HepG2 (cell line): ENCODE results near the gene ESPN. TPM values are rescaled to one million over a fixed set of nuclear protein-coding genes. Genes with fewer than 3 reads are reported as not detected.

Experiments used
- ATAC-seq: fragments of 200-7000 bp; cut with Tn5 transposase; 3 replicates; pipeline ENCODE4 v1.9.1; 2020; ENCODE audit warnings: mild to moderate bottlenecking, moderate library complexity
- BruUV-seq: library from RNA; stranded (reverse); fragments of 400-500 nt; replicated peaks from 2 replicates; lab custom pipeline; 2021; lab: Mats Ljungman, UMichigan
- CTCF ChIA-PET: fragments of 300-600 bp; formaldehyde crosslinking; extraction: SDS; loops from one replicate; lab custom pipeline; 2021; ENCODE audit warnings: low total read pairs, inconsistent platforms, low intra/inter-chr PET ratio; lab: Yijun Ruan, JAX
- POLR2A ChIA-PET: fragments of 350-600 bp; sonication (Branson Sonifier 250); formaldehyde crosslinking; loops from one replicate; lab custom pipeline; 2020; ENCODE audit warnings: antibody characterized with exemption, inconsistent platforms; lab: Yijun Ruan, JAX
- DNase-seq: peaks from one replicate; pipeline ENCODE4 v3.0.0-alpha.2; 2015; ENCODE audit warnings: low spot score
- FAIRE-seq: peaks from 3 replicates; lab custom pipeline; 2011; peaks lifted over from hg19 to GRCh38; lab: Jason Lieb, UNC
- H2AFZ ChIP-seq: one replicate; pipeline ENCODE4 v1.6.1; 2011; ENCODE audit warnings: low read length, inconsistent platforms
- H3K27ac ChIP-seq: fragments of 300-600 bp; 3 replicates; pipeline ENCODE4 v1.8.0; 2011; ENCODE audit warnings: mixed run types, mild to moderate bottlenecking, mixed read lengths, low read length, inconsistent platforms; ENCODE audit not compliant: insufficient read depth; ENCODE audit errors: extremely low read length
- H3K27me3 ChIP-seq, 2 experiments: fragments of 200-600 bp in 1 of 2; 2 replicates in 1 of 2; 3 replicates in 1 of 2; pipeline versions ENCODE4 v1.6.0 to v1.8.0; 2011; ENCODE audit warnings: low read length in 2 of 2, mild to moderate bottlenecking in 2 of 2, moderate library complexity in 2 of 2, inconsistent platforms in 1 of 2; ENCODE audit not compliant: insufficient read depth in 2 of 2, control insufficient read depth in 1 of 2
- H3K36me3 ChIP-seq, 2 experiments: fragments of 200-600 bp in 1 of 2; replicated peaks in 1 of 2; 2 replicates in 1 of 2; 3 replicates in 1 of 2; pipeline versions ENCODE4 v1.5.1 to v1.8.0; 2011; ENCODE audit warnings: low read length in 2 of 2, inconsistent platforms in 1 of 2; ENCODE audit not compliant: insufficient read depth in 2 of 2, control insufficient read depth in 1 of 2
- H3K4me1 ChIP-seq: 2 replicates; pipeline ENCODE4 v1.5.1; 2012; ENCODE audit warnings: low read length, inconsistent platforms; ENCODE audit not compliant: insufficient read depth
- H3K4me2 ChIP-seq: 2 replicates; pipeline ENCODE4 v1.6.0; 2011; ENCODE audit warnings: low read depth, low read length, inconsistent platforms
- H3K4me3 ChIP-seq, 3 experiments: fragments of 200-600 bp in 1 of 3; sonication (generic), shearing (Covaris generic) in 1 of 3; replicated peaks in 1 of 3; 2 replicates each; pipeline ENCODE4 v1.5.1; 2011 to 2016; ENCODE audit warnings: low read length in 3 of 3, inconsistent platforms in 2 of 3, low read depth in 2 of 3, mild to moderate bottlenecking in 2 of 3, control low read depth in 1 of 3, mixed read lengths in 1 of 3; ENCODE audit not compliant: insufficient read depth in 1 of 3
- H3K79me2 ChIP-seq: one replicate; pipeline ENCODE4 v1.6.1; 2011; ENCODE audit warnings: low read length, inconsistent platforms; ENCODE audit not compliant: insufficient read depth
- H3K9ac ChIP-seq: 2 replicates; pipeline ENCODE4 v1.6.0; 2011; ENCODE audit warnings: mild to moderate bottlenecking, low read depth, low read length, inconsistent platforms; ENCODE audit not compliant: insufficient read depth
- H3K9me3 ChIP-seq: 2 replicates; pipeline ENCODE4 v1.5.1; 2012; ENCODE audit warnings: mild to moderate bottlenecking, low read length
- H4K20me1 ChIP-seq: 2 replicates; pipeline ENCODE4 v1.6.0; 2011; ENCODE audit warnings: inconsistent platforms, mild to moderate bottlenecking, low read length, moderate library complexity; ENCODE audit not compliant: insufficient read depth
- AFF4 ChIP-seq: sonication (generic); formaldehyde crosslinking; IDR thresholded peaks from 2 replicates; pipeline ENCODE4 v1.4.0; 2020; ENCODE audit warnings: missing genetic modification reagents
- HBP1 ChIP-seq: IDR thresholded peaks from 2 replicates; pipeline ENCODE4 v1.6.1; 2016; ENCODE audit warnings: low read depth, control low read depth
- PRMT3 ChIP-seq: sonication (generic); formaldehyde crosslinking; IDR thresholded peaks from 2 replicates; pipeline ENCODE4 v1.8.1; 2022; ENCODE audit warnings: low read depth, mild to moderate bottlenecking, moderate library complexity, missing genetic modification reagents, borderline replicate concordance
- SALL1 ChIP-seq: sonication (generic); formaldehyde crosslinking; IDR thresholded peaks from 2 replicates; pipeline ENCODE4 v1.8.0; 2022; ENCODE audit warnings: mild to moderate bottlenecking, missing genetic modification reagents
- ZNF281 ChIP-seq: sonication (generic); formaldehyde crosslinking; IDR thresholded peaks from 2 replicates; pipeline ENCODE4 v1.4.0; 2020; ENCODE audit warnings: missing genetic modification reagents, borderline replicate concordance
- WGBS: methylation state at CpG from one replicate; pipeline ENCODE4 v1.1.6; 2017; ENCODE audit warnings: low lambda C conversion rate; 5-methylcytosine and 5-hydroxymethylcytosine counted together
- in situ Hi-C: cut with HindIII; loops from 2 replicates; pipeline ENCODE4 v1.10.0; 2017; ENCODE audit warnings: low pct_unique_long_range_greater_than_20kb; ENCODE audit not compliant: extremely low pct_ligation_motif_present
- intact Hi-C: fragments of 100-400 bp; cut with micrococcal nuclease; formaldehyde crosslinking; loops from one replicate; pipeline ENCODE4 v1.10.0; 2022; ENCODE audit not compliant: unreplicated experiment
- polyA plus RNA-seq, 8 experiments: library from polyadenylated mRNA; depleted of rRNA in 3 of 8; stranded (reverse) in 7 of 8; unstranded in 1 of 8; fragments of >200 nt; fragmentation: Illumina TruSeq in 4 of 8; extraction: Trizol in 4 of 8; gene quantifications; 2 replicates each; pipeline versions ENCODE4 v1.2.1 to v1.2.3, GENCODE V29; 2011 to 2016; ENCODE audit warnings: low read depth in 4 of 8, missing spikeins in 1 of 8, mixed read lengths in 1 of 8; ENCODE audit not compliant: insufficient read depth in 1 of 8
- total RNA-seq, 5 experiments: library from RNA; depleted of rRNA; stranded (reverse); fragments of >200 nt; fragmentation: Illumina TruSeq; extraction: Trizol; gene quantifications; 2 replicates each; pipeline ENCODE4 v1.2.3, GENCODE V29; 2016; ENCODE audit warnings: low read depth in 1 of 5

The ESPN gene
- total and polyA plus RNA-seq, 2 of the 13 experiments (the other 11 are each of a cell fraction or from before 2014, with no cell fraction given): 48.6 to 54.2 TPM

GRCh38 chr1:6475381-6476133 is 51.0 kb downstream of the ESPN start (continued):
- no peak for TF ChIP-seq HBP1
- no peak for TF ChIP-seq AFF4 (CRISPR knock-in tag)
- no peak for TF ChIP-seq PRMT3 (CRISPR knock-in tag)

DNA sequence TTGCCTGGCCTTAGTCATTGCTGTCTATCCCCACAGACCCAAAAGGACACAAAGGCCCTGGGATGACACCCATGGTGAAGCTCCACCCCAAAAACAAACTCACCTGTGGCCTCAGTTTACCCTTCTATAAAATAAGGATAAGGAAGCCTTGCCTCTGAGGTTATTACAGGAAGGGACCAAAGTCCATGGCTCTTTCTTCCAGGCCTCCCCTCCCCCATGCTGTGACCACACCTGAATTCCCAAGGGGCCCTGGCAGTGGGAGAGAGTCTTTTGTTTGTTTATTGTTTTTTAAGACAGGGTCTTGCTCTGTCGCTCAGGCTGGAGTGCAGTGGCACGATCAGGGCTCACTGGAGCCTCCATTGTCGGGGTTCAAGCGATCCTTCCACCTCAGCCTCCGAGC is 51.9 kb downstream of the ESPN start:
- Histone ChIP-seq H3K9ac (no peak overlapping the region), H2AFZ (no peak overlapping the region), H3K4me2 (no peak overlapping the region; the same call in 1 of the 2 replicates), H3K4me3 (no peak overlapping the region), H3K4me1 (peaks cover 24% of the 10 kb centered on the region), H3K27ac (no peak overlapping the region), H3K36me3 (no peaks in the 10 kb centered on the region), H3K9me3 (no peaks in the 10 kb centered on the region), H4K20me1 (no peaks in the 10 kb centered on the region), H3K79me2 (no peaks in the 10 kb centered on the region), H3K27me3 (no peaks in the 10 kb centered on the region)
- no TSS peak for BruUV-seq
- ATAC-seq: no peak
- POLR2A ChIA-PET: no interaction called here
- in situ Hi-C loops (loop anchor here (25.0 kb wide), 1 partner anchor 736 kb away; no protein-coding TSS in a partner anchor), intact Hi-C loops (no loop called here)
- WGBS: 62% methylated on average over 5 of the region's 5 CpGs
- DNase-seq: no peak
- TF ChIP-seq ZNF281: 0 out of 2 replicates have a peak, but pooled peaks have one; percentile 18
- no peak for TF ChIP-seq SALL1 (CRISPR knock-in tag)
- CTCF ChIA-PET: no interaction called here
- FAIRE-seq: no peak
